Retina (tissue), 1 donor: Measurements from ENCODE around the gene TTC9.
"Not testable (repeated sequence)": the region's sequence is repeated elsewhere in the genome, so short reads cannot be mapped to it uniquely, and the experiment has no call there.

Source experiments
- DNase-seq: peaks from one replicate; pipeline ENCODE4 v3.0.0-alpha.2; 2016

TTC9 gene

GRCh38 chr14:70683983-70684382 is 42.3 kb downstream of the TTC9 start:
- DNase-seq: no peak

GRCh38 chr14:70685474-70686197 is 43.9 kb downstream of the TTC9 start:
- DNase-seq: no peak

GRCh38 chr14:70692210-70692609 is 50.5 kb downstream of the TTC9 start:
- DNase-seq: no peak

GRCh38 chr14:70696026-70696425 is 54.3 kb downstream of the TTC9 start:
- DNase-seq: no peak

GRCh38 chr14:70697701-70698100 is 56.0 kb downstream of the TTC9 start:
- no peak for DNase-seq

GRCh38 chr14:70698288-70698687 is 56.6 kb downstream of the TTC9 start:
- no peak for DNase-seq

GRCh38 chr14:70699646-70700045 is 57.9 kb downstream of the TTC9 start:
- DNase-seq: no peak

- DNase-seq: no peak
These were observed 59.4 kb downstream of the TTC9 start for GRCh38 chr14:70700955-70701585.

GRCh38 chr14:70701610-70702009 is 59.9 kb downstream of the TTC9 start:
- no peak for DNase-seq

- no peak for DNase-seq
These were observed 60.4 kb downstream of the TTC9 start for GRCh38 chr14:70702161-70702560.

GRCh38 chr14:70703621-70704168 is 62.0 kb downstream of the TTC9 start:
- not testable (repeated sequence) for DNase-seq

- DNase-seq: no peak
These were observed 63.2 kb downstream of the TTC9 start for GRCh38 chr14:70704960-70705359.

- DNase-seq: peak; percentile 4
These were observed 64.5 kb downstream of the TTC9 start for GRCh38 chr14:70706177-70706576.

- DNase-seq: no peak
These were observed 65.7 kb downstream of the TTC9 start for GRCh38 chr14:70707138-70708038.

GRCh38 chr14:70708717-70709570 is 67.2 kb downstream of the TTC9 start:
- DNase-seq: no peak

- no peak for DNase-seq
These were observed 68.1 kb downstream of the TTC9 start for GRCh38 chr14:70709726-70710382.

GRCh38 chr14:70711451-70711850 is 69.7 kb downstream of the TTC9 start:
- no peak for DNase-seq

GRCh38 chr14:70713096-70713495 is 71.4 kb downstream of the TTC9 start:
- DNase-seq: no peak

- DNase-seq: no peak
These were observed 71.8 kb downstream of the TTC9 start for GRCh38 chr14:70713511-70713916.

GRCh38 chr14:70714055-70714550 is 72.4 kb downstream of the TTC9 start:
- peak; percentile 82 for DNase-seq

GRCh38 chr14:70716483-70716882 is 74.8 kb downstream of the TTC9 start:
- DNase-seq: no peak

- no peak for DNase-seq
These were observed 75.2 kb downstream of the TTC9 start for GRCh38 chr14:70716958-70717357.
